ENCODE results near the gene SMIM38.

GRCh38 chr11:69173925-69174581 lies 18.3 kb downstream of the SMIM38 start:
- TF ChIP-seq, protein P1, sequence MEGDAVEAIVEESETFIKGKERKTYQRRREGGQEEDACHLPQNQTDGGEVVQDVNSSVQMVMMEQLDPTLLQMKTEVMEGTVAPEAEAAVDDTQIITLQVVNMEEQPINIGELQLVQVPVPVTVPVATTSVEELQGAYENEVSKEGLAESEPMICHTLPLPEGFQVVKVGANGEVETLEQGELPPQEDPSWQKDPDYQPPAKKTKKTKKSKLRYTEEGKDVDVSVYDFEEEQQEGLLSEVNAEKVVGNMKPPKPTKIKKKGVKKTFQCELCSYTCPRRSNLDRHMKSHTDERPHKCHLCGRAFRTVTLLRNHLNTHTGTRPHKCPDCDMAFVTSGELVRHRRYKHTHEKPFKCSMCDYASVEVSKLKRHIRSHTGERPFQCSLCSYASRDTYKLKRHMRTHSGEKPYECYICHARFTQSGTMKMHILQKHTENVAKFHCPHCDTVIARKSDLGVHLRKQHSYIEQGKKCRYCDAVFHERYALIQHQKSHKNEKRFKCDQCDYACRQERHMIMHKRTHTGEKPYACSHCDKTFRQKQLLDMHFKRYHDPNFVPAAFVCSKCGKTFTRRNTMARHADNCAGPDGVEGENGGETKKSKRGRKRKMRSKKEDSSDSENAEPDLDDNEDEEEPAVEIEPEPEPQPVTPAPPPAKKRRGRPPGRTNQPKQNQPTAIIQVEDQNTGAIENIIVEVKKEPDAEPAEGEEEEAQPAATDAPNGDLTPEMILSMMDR (IDR thresholded peaks at IDR 0.05; ENCODE audit: borderline replicate concordance, extremely low read depth, low read length, poor library complexity, severe bottlenecking) = no peak
- no peak for TF ChIP-seq EZH2 (IDR thresholded peaks at IDR 0.05; ENCODE audit: borderline replicate concordance, low read depth, low read length, severe bottlenecking)

Measured in DND-41 (cell line).